GM12878 (cell line): ENCODE data around the gene NAT8L. TPM values are rescaled to one million over a fixed set of nuclear protein-coding genes. Genes with fewer than 3 reads are reported as not detected.

ENCODE experiments used
- ATAC-seq: fragments of 200-7000 bp; cut with Tn5 transposase; 3 replicates; pipeline ENCODE4 v1.9.1; 2020; ENCODE audit warnings: mild to moderate bottlenecking, moderate library complexity
- BruUV-seq: library from RNA; stranded (reverse); fragments of 400-500 nt; replicated peaks from 2 replicates; lab custom pipeline; 2021; lab: Mats Ljungman, UMichigan
- CTCF ChIA-PET: fragments of 300-600 bp; sonication (Branson Sonifier 250); formaldehyde crosslinking; extraction: SDS; loops from one replicate; lab custom pipeline; 2021; ENCODE audit warnings: inconsistent platforms; lab: Yijun Ruan, JAX
- POLR2A ChIA-PET: fragments of 350-600 bp; formaldehyde crosslinking; extraction: SDS; loops from one replicate; lab custom pipeline; 2021; ENCODE audit warnings: inconsistent platforms; lab: Charles Lee
- RAD21 ChIA-PET: fragments of 300-600 bp; sonication (Branson Sonifier 250); formaldehyde crosslinking; loops from one replicate; lab custom pipeline; 2023; ENCODE audit warnings: antibody characterized with exemption; ENCODE audit not compliant: unreplicated experiment; lab: Charles Lee
- SMC1A ChIA-PET: fragments of 300-600 bp; sonication (Branson Sonifier 250); formaldehyde crosslinking; loops from one replicate; lab custom pipeline; 2023; ENCODE audit not compliant: unreplicated experiment, uncharacterized antibody; lab: Charles Lee
- DNase-seq: peaks from one replicate; pipeline ENCODE4 v3.0.0-alpha.2; 2011; ENCODE audit warnings: low read depth, low spot score
- FAIRE-seq: peaks from 3 replicates; lab custom pipeline; 2011; peaks lifted over from hg19 to GRCh38; lab: Jason Lieb, UNC
- H2AFZ ChIP-seq: 2 replicates; pipeline ENCODE4 v1.6.0; 2011; ENCODE audit warnings: low read depth, low read length, control low read depth; ENCODE audit not compliant: control insufficient read depth
- H3K27ac ChIP-seq: 2 replicates; pipeline ENCODE4 v1.5.1; 2011; ENCODE audit warnings: control low read depth; ENCODE audit not compliant: control insufficient read depth, insufficient read depth
- H3K27me3 ChIP-seq, 2 experiments: replicated peaks in 1 of 2; 2 replicates each; pipeline versions ENCODE4 v1.6.0 to v1.6.1; 2011; ENCODE audit warnings: low read length in 1 of 2; ENCODE audit not compliant: control insufficient read depth in 2 of 2, insufficient read depth in 2 of 2
- H3K36me3 ChIP-seq, 2 experiments: 2 replicates each; pipeline ENCODE4 v1.5.1; 2011; ENCODE audit warnings: low read length in 1 of 2; ENCODE audit not compliant: control insufficient read depth in 2 of 2, insufficient read depth in 2 of 2
- H3K4me1 ChIP-seq: 2 replicates; pipeline ENCODE4 v1.6.1; 2011; ENCODE audit warnings: mild to moderate bottlenecking, low read length, moderate library complexity, mixed read lengths; ENCODE audit not compliant: control insufficient read depth, insufficient read depth
- H3K4me2 ChIP-seq: 2 replicates; pipeline ENCODE4 v1.6.0; 2011; ENCODE audit warnings: control low read depth; ENCODE audit not compliant: control insufficient read depth, insufficient read depth
- H3K4me3 ChIP-seq: fragments of 200-600 bp; sonication (generic); 2 replicates; pipeline ENCODE4 v1.5.1; 2016
- H3K79me2 ChIP-seq: 2 replicates; pipeline ENCODE4 v1.6.0; 2011; ENCODE audit warnings: low read length; ENCODE audit not compliant: control insufficient read depth, insufficient read depth
- H3K9ac ChIP-seq: 2 replicates; pipeline ENCODE4 v1.8.0; 2011; ENCODE audit warnings: low read length, control low read depth, mixed read lengths; ENCODE audit not compliant: control insufficient read depth, insufficient read depth
- H3K9me3 ChIP-seq: replicated peaks from 3 replicates; pipeline ENCODE4 v1.5.1; 2011; ENCODE audit warnings: mild to moderate bottlenecking, low read length; ENCODE audit not compliant: control insufficient read depth, insufficient read depth
- H4K20me1 ChIP-seq: 2 replicates; pipeline ENCODE4 v1.6.0; 2011; ENCODE audit not compliant: control insufficient read depth, insufficient read depth
- CBX5 ChIP-seq: sonication (generic); IDR thresholded peaks from 2 replicates; pipeline ENCODE4 v1.6.1; 2016; ENCODE audit warnings: low read depth, moderate library complexity, mild to moderate bottlenecking, inconsistent platforms
- CHD2 ChIP-seq: IDR thresholded peaks from 2 replicates; pipeline ENCODE4 v1.6.1; 2011; ENCODE audit warnings: low read depth, low read length, improper control_type of control experiment, borderline replicate concordance
- ETV6 ChIP-seq, 2 experiments: fragments of 450-650 bp in 1 of 2; IDR thresholded peaks in 1 of 2; conservative IDR thresholded peaks in 1 of 2; 2 replicates each; pipeline ENCODE4 v1.6.1; 2014; ENCODE audit warnings: antibody characterized with exemption in 1 of 2, borderline replicate concordance in 1 of 2, low read depth in 1 of 2, mild to moderate bottlenecking in 1 of 2, moderate library complexity in 1 of 2
- HCFC1 ChIP-seq: fragments of 150-350 bp; IDR thresholded peaks from 2 replicates; pipeline ENCODE4 v1.6.1; 2014; ENCODE audit warnings: low read length
- KAT2A ChIP-seq: conservative IDR thresholded peaks from 2 replicates; pipeline ENCODE4 v1.6.1; 2011; ENCODE audit warnings: low read depth, low read length; ENCODE audit not compliant: control insufficient read depth
- NFXL1 ChIP-seq: fragments of 450-650 bp; IDR thresholded peaks from 2 replicates; pipeline ENCODE4 v1.6.1; 2017; ENCODE audit warnings: antibody characterized with exemption, mild to moderate bottlenecking, borderline replicate concordance
- SMC3 ChIP-seq: IDR thresholded peaks from 2 replicates; pipeline ENCODE4 v1.6.1; 2011; ENCODE audit warnings: low read length, improper control_type of control experiment, borderline replicate concordance
- YBX1 ChIP-seq: fragments of 450-650 bp; IDR thresholded peaks from 2 replicates; pipeline ENCODE4 v1.6.1; 2016; ENCODE audit warnings: antibody characterized with exemption
- WGBS: methylation state at CpG from one replicate; pipeline ENCODE4 v1.1.6; 2016; ENCODE audit warnings: low lambda C conversion rate; ENCODE audit not compliant: insufficient replicate concordance, insufficient coverage; ENCODE audit errors: missing lambda C conversion rate; 5-methylcytosine and 5-hydroxymethylcytosine counted together
- in situ Hi-C: fragments of 300-500 bp; cut with MboI; formaldehyde crosslinking; loops from 9 replicates; pipeline ENCODE4 v1.14.3; 2018; ENCODE audit warnings: mixed read lengths
- intact Hi-C: fragments of 100-400 bp; cut with micrococcal nuclease; formaldehyde crosslinking; loops from one replicate; pipeline ENCODE4 v1.14.2; 2022; ENCODE audit not compliant: unreplicated experiment
- polyA plus RNA-seq, 11 experiments: library from polyadenylated mRNA; depleted of rRNA in 4 of 11; unstranded in 6 of 11; stranded (reverse) in 5 of 11; fragments of >200 nt; fragmentation: Nextera tagmentation in 4 of 11; fragmentation: Illumina TruSeq in 1 of 11; extraction: Ambion mirVana in 4 of 11; extraction: Trizol in 1 of 11; gene quantifications; 1 replicate in 1 of 11; 2 replicates in 10 of 11; pipeline versions ENCODE4 v1.2.1 to v1.2.3, GENCODE V29; 2011 to 2016; ENCODE audit warnings: inconsistent platforms in 2 of 11, missing spikeins in 2 of 11, low read depth in 1 of 11
- total RNA-seq, 4 experiments: library from RNA; depleted of rRNA in 3 of 4; stranded (reverse); fragments of >200 nt in 3 of 4; fragmentation: Illumina TruSeq in 1 of 4; extraction: Trizol in 1 of 4; gene quantifications; 2 replicates each; pipeline versions ENCODE4 v1.2.1 to v1.2.3, GENCODE V29; 2013 to 2021
- TF ChIP-seq, protein P1 (sequence below): fragments of 150-350 bp; IDR thresholded peaks from 2 replicates; pipeline ENCODE4 v1.6.1; 2014; ENCODE audit warnings: mild to moderate bottlenecking, low read depth, low read length
- TF ChIP-seq, protein P2 (sequence below): IDR thresholded peaks from 2 replicates; pipeline ENCODE4 v1.6.1; 2011; ENCODE audit warnings: low read depth, low read length, improper control_type of control experiment, borderline replicate concordance

The NAT8L gene
- total and polyA plus RNA-seq, 10 of the 15 experiments (the other 5 are each of a cell fraction or from before 2014, with no cell fraction given) = 0.01 to 0.31 (median 0.11) TPM; not detected in 5

DNA sequence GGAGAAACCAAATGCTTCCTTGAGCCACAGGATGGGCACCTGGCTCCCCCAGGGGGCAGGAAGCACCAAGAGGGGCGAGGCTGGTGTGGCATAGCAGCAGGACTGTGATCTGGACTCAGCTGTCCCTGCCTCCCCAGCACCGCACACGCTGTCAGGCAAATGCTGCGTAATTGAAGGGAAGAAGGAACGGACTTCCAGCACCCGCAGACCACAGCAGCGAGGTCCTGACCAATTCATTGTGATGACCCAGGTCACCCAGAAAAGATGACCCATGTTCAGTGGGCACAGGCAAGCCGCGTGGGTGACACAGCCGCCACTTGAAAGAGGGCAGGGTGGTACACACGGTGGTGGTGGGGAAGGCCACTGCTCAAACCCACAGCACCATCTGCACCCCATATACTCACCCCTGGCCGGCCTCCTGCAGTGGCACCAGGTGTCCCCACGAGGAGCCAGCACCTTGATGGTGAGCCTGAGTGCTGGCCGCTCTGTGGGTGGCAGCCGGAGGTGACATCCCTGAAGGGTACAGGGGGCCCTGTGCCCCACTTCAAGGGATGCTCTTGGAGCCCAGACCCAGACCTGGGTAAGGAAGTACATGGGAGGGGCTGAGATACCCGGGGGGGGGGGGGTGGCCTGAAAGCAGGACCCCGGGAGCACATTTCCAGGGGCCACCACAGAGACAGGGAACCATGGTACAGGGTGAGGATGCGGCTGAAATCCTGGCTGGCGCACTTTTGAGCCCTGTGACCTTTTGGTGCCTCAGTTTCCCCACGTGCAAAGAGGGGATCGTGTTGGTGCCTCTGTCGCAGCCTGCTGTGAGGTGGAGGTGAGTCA is 11.5 kb downstream of the NAT8L start:
- H3K9me3 ChIP-seq = no peaks in the 10 kb centered on the region
- no peaks in the 10 kb centered on the region for H3K79me2 ChIP-seq
- no peak for DNase-seq
- H4K20me1 ChIP-seq = no peaks in the 10 kb centered on the region
- H3K4me1 ChIP-seq = no peaks in the 10 kb centered on the region
- no peak overlapping the region for H3K4me2 ChIP-seq
- no peaks in the 10 kb centered on the region for H3K27me3 ChIP-seq
- POLR2A ChIA-PET = no interaction called here
- no peak overlapping the region for H2AFZ ChIP-seq
- 32% methylated on average over 22 of the region's 22 CpGs for WGBS
- no TSS peak for BruUV-seq
- TF ChIP-seq KAT2A (no peak), CBX5 (no peak), ETV6 (conservative IDR thresholded peaks at IDR 0.05 in 1 of 2, IDR thresholded peaks at IDR 0.05 in 1 of 2; ENCODE audit: borderline replicate concordance in 1 of 2, low read depth in 1 of 2) (no peak), SMC3 (no peak), YBX1 (no peak), NFXL1 (no peak), HCFC1 (no peak), CHD2 (no peak)
- TF ChIP-seq, protein P1, sequence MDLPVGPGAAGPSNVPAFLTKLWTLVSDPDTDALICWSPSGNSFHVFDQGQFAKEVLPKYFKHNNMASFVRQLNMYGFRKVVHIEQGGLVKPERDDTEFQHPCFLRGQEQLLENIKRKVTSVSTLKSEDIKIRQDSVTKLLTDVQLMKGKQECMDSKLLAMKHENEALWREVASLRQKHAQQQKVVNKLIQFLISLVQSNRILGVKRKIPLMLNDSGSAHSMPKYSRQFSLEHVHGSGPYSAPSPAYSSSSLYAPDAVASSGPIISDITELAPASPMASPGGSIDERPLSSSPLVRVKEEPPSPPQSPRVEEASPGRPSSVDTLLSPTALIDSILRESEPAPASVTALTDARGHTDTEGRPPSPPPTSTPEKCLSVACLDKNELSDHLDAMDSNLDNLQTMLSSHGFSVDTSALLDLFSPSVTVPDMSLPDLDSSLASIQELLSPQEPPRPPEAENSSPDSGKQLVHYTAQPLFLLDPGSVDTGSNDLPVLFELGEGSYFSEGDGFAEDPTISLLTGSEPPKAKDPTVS = no peak
- TF ChIP-seq, protein P2, sequence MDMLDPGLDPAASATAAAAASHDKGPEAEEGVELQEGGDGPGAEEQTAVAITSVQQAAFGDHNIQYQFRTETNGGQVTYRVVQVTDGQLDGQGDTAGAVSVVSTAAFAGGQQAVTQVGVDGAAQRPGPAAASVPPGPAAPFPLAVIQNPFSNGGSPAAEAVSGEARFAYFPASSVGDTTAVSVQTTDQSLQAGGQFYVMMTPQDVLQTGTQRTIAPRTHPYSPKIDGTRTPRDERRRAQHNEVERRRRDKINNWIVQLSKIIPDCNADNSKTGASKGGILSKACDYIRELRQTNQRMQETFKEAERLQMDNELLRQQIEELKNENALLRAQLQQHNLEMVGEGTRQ = no peak
- TF ChIP-seq, all 136 proteins: peak for 0
- H3K36me3 ChIP-seq = no peaks in the 10 kb centered on the region
- intact Hi-C loops (no loop called here), in situ Hi-C loops (no loop called here)
- ChIA-PET CTCF (no interaction called here), RAD21 (no interaction called here), SMC1A (no interaction called here)
- no peak overlapping the region for H3K9ac ChIP-seq
- no peak for ATAC-seq
- H3K27ac ChIP-seq = no peak overlapping the region
- no peak for FAIRE-seq
- H3K4me3 ChIP-seq = no peak overlapping the region
